HepG2 (cell line): Measurements from ENCODE around the gene C18orf63. TPM values are rescaled to one million over a fixed set of nuclear protein-coding genes. Genes with fewer than 3 reads are reported as not detected.

Source experiments
- ATAC-seq: fragments of 200-7000 bp; cut with Tn5 transposase; 3 replicates; pipeline ENCODE4 v1.9.1; 2020; ENCODE audit warnings: mild to moderate bottlenecking, moderate library complexity
- BruUV-seq: library from RNA; stranded (reverse); fragments of 400-500 nt; replicated peaks from 2 replicates; lab custom pipeline; 2021; lab: Mats Ljungman, UMichigan
- CTCF ChIA-PET: fragments of 300-600 bp; formaldehyde crosslinking; extraction: SDS; loops from one replicate; lab custom pipeline; 2021; ENCODE audit warnings: low total read pairs, inconsistent platforms, low intra/inter-chr PET ratio; lab: Yijun Ruan, JAX
- POLR2A ChIA-PET: fragments of 350-600 bp; sonication (Branson Sonifier 250); formaldehyde crosslinking; loops from one replicate; lab custom pipeline; 2020; ENCODE audit warnings: antibody characterized with exemption, inconsistent platforms; lab: Yijun Ruan, JAX
- DNase-seq: peaks from one replicate; pipeline ENCODE4 v3.0.0-alpha.2; 2015; ENCODE audit warnings: low spot score
- FAIRE-seq: peaks from 3 replicates; lab custom pipeline; 2011; peaks lifted over from hg19 to GRCh38; lab: Jason Lieb, UNC
- H2AFZ ChIP-seq: one replicate; pipeline ENCODE4 v1.6.1; 2011; ENCODE audit warnings: low read length, inconsistent platforms
- H3K27ac ChIP-seq: fragments of 300-600 bp; 3 replicates; pipeline ENCODE4 v1.8.0; 2011; ENCODE audit warnings: mixed run types, mild to moderate bottlenecking, mixed read lengths, low read length, inconsistent platforms; ENCODE audit not compliant: insufficient read depth; ENCODE audit errors: extremely low read length
- H3K27me3 ChIP-seq, 2 experiments: fragments of 200-600 bp in 1 of 2; 2 replicates in 1 of 2; 3 replicates in 1 of 2; pipeline versions ENCODE4 v1.6.0 to v1.8.0; 2011; ENCODE audit warnings: low read length in 2 of 2, mild to moderate bottlenecking in 2 of 2, moderate library complexity in 2 of 2, inconsistent platforms in 1 of 2; ENCODE audit not compliant: insufficient read depth in 2 of 2, control insufficient read depth in 1 of 2
- H3K36me3 ChIP-seq, 2 experiments: fragments of 200-600 bp in 1 of 2; replicated peaks in 1 of 2; 2 replicates in 1 of 2; 3 replicates in 1 of 2; pipeline versions ENCODE4 v1.5.1 to v1.8.0; 2011; ENCODE audit warnings: low read length in 2 of 2, inconsistent platforms in 1 of 2; ENCODE audit not compliant: insufficient read depth in 2 of 2, control insufficient read depth in 1 of 2
- H3K4me1 ChIP-seq: 2 replicates; pipeline ENCODE4 v1.5.1; 2012; ENCODE audit warnings: low read length, inconsistent platforms; ENCODE audit not compliant: insufficient read depth
- H3K4me2 ChIP-seq: 2 replicates; pipeline ENCODE4 v1.6.0; 2011; ENCODE audit warnings: low read depth, low read length, inconsistent platforms
- H3K4me3 ChIP-seq, 3 experiments: fragments of 200-600 bp in 1 of 3; sonication (generic), shearing (Covaris generic) in 1 of 3; replicated peaks in 1 of 3; 2 replicates each; pipeline ENCODE4 v1.5.1; 2011 to 2016; ENCODE audit warnings: low read length in 3 of 3, inconsistent platforms in 2 of 3, low read depth in 2 of 3, mild to moderate bottlenecking in 2 of 3, control low read depth in 1 of 3, mixed read lengths in 1 of 3; ENCODE audit not compliant: insufficient read depth in 1 of 3
- H3K79me2 ChIP-seq: one replicate; pipeline ENCODE4 v1.6.1; 2011; ENCODE audit warnings: low read length, inconsistent platforms; ENCODE audit not compliant: insufficient read depth
- H3K9ac ChIP-seq: 2 replicates; pipeline ENCODE4 v1.6.0; 2011; ENCODE audit warnings: mild to moderate bottlenecking, low read depth, low read length, inconsistent platforms; ENCODE audit not compliant: insufficient read depth
- H3K9me3 ChIP-seq: 2 replicates; pipeline ENCODE4 v1.5.1; 2012; ENCODE audit warnings: mild to moderate bottlenecking, low read length
- H4K20me1 ChIP-seq: 2 replicates; pipeline ENCODE4 v1.6.0; 2011; ENCODE audit warnings: inconsistent platforms, mild to moderate bottlenecking, low read length, moderate library complexity; ENCODE audit not compliant: insufficient read depth
- HMG20B ChIP-seq: conservative IDR thresholded peaks from 2 replicates; pipeline ENCODE4 v1.6.1; 2016; ENCODE audit warnings: missing genetic modification reagents, missing compliant biosample characterization
- HNRNPLL ChIP-seq: fragments of 200-400 bp; formaldehyde crosslinking; IDR thresholded peaks from 2 replicates; pipeline ENCODE4 v1.6.1; 2017; ENCODE audit warnings: mild to moderate bottlenecking, low read depth, low read length; ENCODE audit not compliant: poor library complexity, severe bottlenecking
- U2AF1 ChIP-seq: fragments of 200-400 bp; formaldehyde crosslinking; optimal IDR thresholded peaks from 2 replicates; pipeline ENCODE3; 2017; ENCODE audit warnings: mild to moderate bottlenecking, low read depth, low read length
- ZBTB1 ChIP-seq: sonication (generic); formaldehyde crosslinking; IDR thresholded peaks from 2 replicates; pipeline ENCODE4 v1.4.0; 2020; ENCODE audit warnings: missing genetic modification reagents, borderline replicate concordance
- ZNF563 ChIP-seq: sonication (generic); formaldehyde crosslinking; IDR thresholded peaks from 2 replicates; pipeline ENCODE4 v1.8.0; 2022; ENCODE audit warnings: mild to moderate bottlenecking, moderate library complexity, missing genetic modification reagents
- ZNF660 ChIP-seq: sonication (generic); formaldehyde crosslinking; IDR thresholded peaks from 2 replicates; pipeline ENCODE4 v1.5.1; 2020; ENCODE audit warnings: mild to moderate bottlenecking, low read depth, missing genetic modification reagents, borderline replicate concordance
- ZNF720 ChIP-seq: sonication (generic); formaldehyde crosslinking; IDR thresholded peaks from 2 replicates; pipeline ENCODE4 v1.4.0; 2020; ENCODE audit warnings: missing genetic modification reagents
- WGBS: methylation state at CpG from one replicate; pipeline ENCODE4 v1.1.6; 2017; ENCODE audit warnings: low lambda C conversion rate; 5-methylcytosine and 5-hydroxymethylcytosine counted together
- in situ Hi-C: cut with HindIII; loops from 2 replicates; pipeline ENCODE4 v1.10.0; 2017; ENCODE audit warnings: low pct_unique_long_range_greater_than_20kb; ENCODE audit not compliant: extremely low pct_ligation_motif_present
- intact Hi-C: fragments of 100-400 bp; cut with micrococcal nuclease; formaldehyde crosslinking; loops from one replicate; pipeline ENCODE4 v1.10.0; 2022; ENCODE audit not compliant: unreplicated experiment
- polyA plus RNA-seq, 8 experiments: library from polyadenylated mRNA; depleted of rRNA in 3 of 8; stranded (reverse) in 7 of 8; unstranded in 1 of 8; fragments of >200 nt; fragmentation: Illumina TruSeq in 4 of 8; extraction: Trizol in 4 of 8; gene quantifications; 2 replicates each; pipeline versions ENCODE4 v1.2.1 to v1.2.3, GENCODE V29; 2011 to 2016; ENCODE audit warnings: low read depth in 4 of 8, missing spikeins in 1 of 8, mixed read lengths in 1 of 8; ENCODE audit not compliant: insufficient read depth in 1 of 8
- total RNA-seq, 5 experiments: library from RNA; depleted of rRNA; stranded (reverse); fragments of >200 nt; fragmentation: Illumina TruSeq; extraction: Trizol; gene quantifications; 2 replicates each; pipeline ENCODE4 v1.2.3, GENCODE V29; 2016; ENCODE audit warnings: low read depth in 1 of 5
- TF ChIP-seq, protein P1 (sequence below), 2 experiments: sonication (generic) in 1 of 2; formaldehyde crosslinking in 1 of 2; IDR thresholded peaks; 2 replicates each; pipeline versions ENCODE4 v1.6.1 to v1.9.0; 2014 to 2022; ENCODE audit warnings: antibody characterized with exemption in 1 of 2, borderline replicate concordance in 1 of 2, inconsistent platforms in 1 of 2, low read depth in 1 of 2, missing genetic modification reagents in 1 of 2
- TF ChIP-seq, protein P2 (sequence below): sonication (generic); formaldehyde crosslinking; IDR thresholded peaks from 2 replicates; pipeline ENCODE4 v1.5.0; 2020; ENCODE audit warnings: mild to moderate bottlenecking, missing genetic modification reagents, borderline replicate concordance
- TF ChIP-seq, protein P3 (sequence below): sonication (generic); formaldehyde crosslinking; IDR thresholded peaks from 2 replicates; pipeline ENCODE4 v1.4.0; 2020; ENCODE audit warnings: missing genetic modification reagents

Gene C18orf63
- total and polyA plus RNA-seq, 2 of the 13 experiments (the other 11 are each of a cell fraction or from before 2014, with no cell fraction given) = 0.01 TPM; not detected in 1

DNA sequence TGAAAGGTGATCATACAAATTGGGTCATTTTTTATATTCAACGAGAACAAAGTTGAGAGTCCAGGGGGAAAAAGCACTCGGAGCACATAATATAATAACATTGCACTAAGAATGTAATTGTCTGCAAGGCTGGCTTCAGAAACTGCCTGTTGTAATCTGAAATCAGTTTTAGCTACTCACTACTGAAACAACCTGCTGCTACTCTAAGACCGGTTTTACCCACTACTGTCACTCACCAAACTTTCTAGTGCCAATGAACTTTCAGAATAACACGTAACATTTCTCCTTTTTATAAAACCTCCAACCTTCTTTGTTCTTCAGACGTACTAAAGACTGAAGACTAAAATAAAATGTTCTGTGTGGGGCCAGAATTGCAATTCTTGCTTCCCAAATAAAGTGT is 12.3 kb upstream of the C18orf63 start:
- Histone ChIP-seq H3K4me2 (no peak overlapping the region), H3K79me2 (no peaks in the 10 kb centered on the region), H3K9ac (no peak overlapping the region), H3K4me3 (no peak overlapping the region), H4K20me1 (no peaks in the 10 kb centered on the region), H3K27ac (no peak overlapping the region), H3K9me3 (no peaks in the 10 kb centered on the region), H3K27me3 (no peaks in the 10 kb centered on the region), H2AFZ (no peak overlapping the region), H3K36me3 (no peaks in the 10 kb centered on the region), H3K4me1 (peaks cover 16% of the 10 kb centered on the region)
- BruUV-seq = no TSS peak
- intact Hi-C loops (no loop called here), in situ Hi-C loops (no loop called here)
- CTCF ChIA-PET = no interaction called here
- ATAC-seq (no peak), DNase-seq (no peak), FAIRE-seq (no peak)
- 46% methylated on average over 5 of the region's 5 CpGs for WGBS
- POLR2A ChIA-PET = no interaction called here
- no peak for TF ChIP-seq ZNF720
- no peak for TF ChIP-seq ZNF563
- TF ChIP-seq ZNF660 (CRISPR knock-in tag) = no peak
- TF ChIP-seq HNRNPLL = no peak
- no peak for TF ChIP-seq U2AF1
- TF ChIP-seq, protein P1, sequence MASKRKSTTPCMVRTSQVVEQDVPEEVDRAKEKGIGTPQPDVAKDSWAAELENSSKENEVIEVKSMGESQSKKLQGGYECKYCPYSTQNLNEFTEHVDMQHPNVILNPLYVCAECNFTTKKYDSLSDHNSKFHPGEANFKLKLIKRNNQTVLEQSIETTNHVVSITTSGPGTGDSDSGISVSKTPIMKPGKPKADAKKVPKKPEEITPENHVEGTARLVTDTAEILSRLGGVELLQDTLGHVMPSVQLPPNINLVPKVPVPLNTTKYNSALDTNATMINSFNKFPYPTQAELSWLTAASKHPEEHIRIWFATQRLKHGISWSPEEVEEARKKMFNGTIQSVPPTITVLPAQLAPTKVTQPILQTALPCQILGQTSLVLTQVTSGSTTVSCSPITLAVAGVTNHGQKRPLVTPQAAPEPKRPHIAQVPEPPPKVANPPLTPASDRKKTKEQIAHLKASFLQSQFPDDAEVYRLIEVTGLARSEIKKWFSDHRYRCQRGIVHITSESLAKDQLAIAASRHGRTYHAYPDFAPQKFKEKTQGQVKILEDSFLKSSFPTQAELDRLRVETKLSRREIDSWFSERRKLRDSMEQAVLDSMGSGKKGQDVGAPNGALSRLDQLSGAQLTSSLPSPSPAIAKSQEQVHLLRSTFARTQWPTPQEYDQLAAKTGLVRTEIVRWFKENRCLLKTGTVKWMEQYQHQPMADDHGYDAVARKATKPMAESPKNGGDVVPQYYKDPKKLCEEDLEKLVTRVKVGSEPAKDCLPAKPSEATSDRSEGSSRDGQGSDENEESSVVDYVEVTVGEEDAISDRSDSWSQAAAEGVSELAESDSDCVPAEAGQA (IDR thresholded peaks at IDR 0.05; ENCODE audit: low read depth) = no peak
- TF ChIP-seq, protein P1 (CRISPR knock-in tag; IDR thresholded peaks at IDR 0.05; ENCODE audit: borderline replicate concordance) = no peak
- TF ChIP-seq ZBTB1 (CRISPR knock-in tag) = no peak
- TF ChIP-seq, protein P2, sequence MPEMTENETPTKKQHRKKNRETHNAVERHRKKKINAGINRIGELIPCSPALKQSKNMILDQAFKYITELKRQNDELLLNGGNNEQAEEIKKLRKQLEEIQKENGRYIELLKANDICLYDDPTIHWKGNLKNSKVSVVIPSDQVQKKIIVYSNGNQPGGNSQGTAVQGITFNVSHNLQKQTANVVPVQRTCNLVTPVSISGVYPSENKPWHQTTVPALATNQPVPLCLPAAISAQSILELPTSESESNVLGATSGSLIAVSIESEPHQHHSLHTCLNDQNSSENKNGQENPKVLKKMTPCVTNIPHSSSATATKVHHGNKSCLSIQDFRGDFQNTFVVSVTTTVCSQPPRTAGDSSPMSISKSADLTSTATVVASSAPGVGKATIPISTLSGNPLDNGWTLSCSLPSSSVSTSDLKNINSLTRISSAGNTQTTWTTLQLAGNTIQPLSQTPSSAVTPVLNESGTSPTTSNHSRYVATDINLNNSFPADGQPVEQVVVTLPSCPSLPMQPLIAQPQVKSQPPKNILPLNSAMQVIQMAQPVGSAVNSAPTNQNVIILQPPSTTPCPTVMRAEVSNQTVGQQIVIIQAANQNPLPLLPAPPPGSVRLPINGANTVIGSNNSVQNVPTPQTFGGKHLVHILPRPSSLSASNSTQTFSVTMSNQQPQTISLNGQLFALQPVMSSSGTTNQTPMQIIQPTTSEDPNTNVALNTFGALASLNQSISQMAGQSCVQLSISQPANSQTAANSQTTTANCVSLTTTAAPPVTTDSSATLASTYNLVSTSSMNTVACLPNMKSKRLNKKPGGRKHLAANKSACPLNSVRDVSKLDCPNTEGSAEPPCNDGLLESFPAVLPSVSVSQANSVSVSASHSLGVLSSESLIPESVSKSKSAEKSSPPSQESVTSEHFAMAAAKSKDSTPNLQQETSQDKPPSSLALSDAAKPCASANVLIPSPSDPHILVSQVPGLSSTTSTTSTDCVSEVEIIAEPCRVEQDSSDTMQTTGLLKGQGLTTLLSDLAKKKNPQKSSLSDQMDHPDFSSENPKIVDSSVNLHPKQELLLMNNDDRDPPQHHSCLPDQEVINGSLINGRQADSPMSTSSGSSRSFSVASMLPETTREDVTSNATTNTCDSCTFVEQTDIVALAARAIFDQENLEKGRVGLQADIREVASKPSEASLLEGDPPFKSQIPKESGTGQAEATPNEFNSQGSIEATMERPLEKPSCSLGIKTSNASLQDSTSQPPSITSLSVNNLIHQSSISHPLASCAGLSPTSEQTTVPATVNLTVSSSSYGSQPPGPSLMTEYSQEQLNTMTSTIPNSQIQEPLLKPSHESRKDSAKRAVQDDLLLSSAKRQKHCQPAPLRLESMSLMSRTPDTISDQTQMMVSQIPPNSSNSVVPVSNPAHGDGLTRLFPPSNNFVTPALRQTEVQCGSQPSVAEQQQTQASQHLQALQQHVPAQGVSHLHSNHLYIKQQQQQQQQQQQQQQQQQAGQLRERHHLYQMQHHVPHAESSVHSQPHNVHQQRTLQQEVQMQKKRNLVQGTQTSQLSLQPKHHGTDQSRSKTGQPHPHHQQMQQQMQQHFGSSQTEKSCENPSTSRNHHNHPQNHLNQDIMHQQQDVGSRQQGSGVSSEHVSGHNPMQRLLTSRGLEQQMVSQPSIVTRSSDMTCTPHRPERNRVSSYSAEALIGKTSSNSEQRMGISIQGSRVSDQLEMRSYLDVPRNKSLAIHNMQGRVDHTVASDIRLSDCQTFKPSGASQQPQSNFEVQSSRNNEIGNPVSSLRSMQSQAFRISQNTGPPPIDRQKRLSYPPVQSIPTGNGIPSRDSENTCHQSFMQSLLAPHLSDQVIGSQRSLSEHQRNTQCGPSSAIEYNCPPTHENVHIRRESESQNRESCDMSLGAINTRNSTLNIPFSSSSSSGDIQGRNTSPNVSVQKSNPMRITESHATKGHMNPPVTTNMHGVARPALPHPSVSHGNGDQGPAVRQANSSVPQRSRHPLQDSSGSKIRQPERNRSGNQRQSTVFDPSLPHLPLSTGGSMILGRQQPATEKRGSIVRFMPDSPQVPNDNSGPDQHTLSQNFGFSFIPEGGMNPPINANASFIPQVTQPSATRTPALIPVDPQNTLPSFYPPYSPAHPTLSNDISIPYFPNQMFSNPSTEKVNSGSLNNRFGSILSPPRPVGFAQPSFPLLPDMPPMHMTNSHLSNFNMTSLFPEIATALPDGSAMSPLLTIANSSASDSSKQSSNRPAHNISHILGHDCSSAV (CRISPR knock-in tag) = no peak
- TF ChIP-seq, protein P3, sequence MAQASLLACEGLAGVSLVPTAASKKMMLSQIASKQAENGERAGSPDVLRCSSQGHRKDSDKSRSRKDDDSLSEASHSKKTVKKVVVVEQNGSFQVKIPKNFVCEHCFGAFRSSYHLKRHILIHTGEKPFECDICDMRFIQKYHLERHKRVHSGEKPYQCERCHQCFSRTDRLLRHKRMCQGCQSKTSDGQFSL (CRISPR knock-in tag) = no peak
- no peak for TF ChIP-seq HMG20B (CRISPR knock-in tag)
